T-helper 2 cell treated with Interferon-gamma antibody and Interleukin-4, amounts not matched to agents 5 μg/mL and 100 μg/mL, for 36 hours (primary cell): ENCODE measurements around the gene CACNA1B.

ENCODE experiments used
- DNase-seq: peaks from one replicate; pipeline ENCODE4 v3.0.0; 2021; ENCODE audit warnings: low spot score
- H3K27ac Mint-ChIP-seq: one replicate; pipeline ENCODE4 v1.8.0; 2021; ENCODE audit warnings: mild to moderate bottlenecking, mixed read lengths
- H3K27me3 Mint-ChIP-seq: one replicate; pipeline ENCODE4 v1.8.0; 2021; ENCODE audit warnings: low read depth, mixed read lengths
- H3K36me3 Mint-ChIP-seq: one replicate; pipeline ENCODE4 v1.8.0; 2021; ENCODE audit warnings: low read depth, mixed read lengths
- H3K4me1 Mint-ChIP-seq: one replicate; pipeline ENCODE4 v1.8.0; 2021; ENCODE audit warnings: low read depth, mixed read lengths
- H3K4me3 Mint-ChIP-seq: one replicate; pipeline ENCODE4 v1.8.0; 2022; ENCODE audit warnings: mild to moderate bottlenecking, moderate library complexity, mixed read lengths
- H3K9me3 Mint-ChIP-seq: one replicate; pipeline ENCODE4 v1.8.0; 2021; ENCODE audit warnings: mixed read lengths

The CACNA1B gene

GRCh38 chr9:137838576-137838975, 39.0 kb upstream of the CACNA1B start:
- H3K4me1 Mint-ChIP-seq: no peaks in the 10 kb centered on the region
- no peak overlapping the region for H3K27ac Mint-ChIP-seq
- no peaks in the 10 kb centered on the region for H3K27me3 Mint-ChIP-seq
- DNase-seq: no peak
- peaks cover 8% of the 10 kb centered on the region for H3K36me3 Mint-ChIP-seq
- H3K4me3 Mint-ChIP-seq: no peak overlapping the region
- H3K9me3 Mint-ChIP-seq: no peaks in the 10 kb centered on the region

GRCh38 chr9:137843355-137843754, 34.2 kb upstream of the CACNA1B start:
- Mint-ChIP-seq H3K27ac (no peak overlapping the region), H3K36me3 (no peaks in the 10 kb centered on the region), H3K27me3 (no peaks in the 10 kb centered on the region), H3K4me3 (no peak overlapping the region), H3K4me1 (no peaks in the 10 kb centered on the region), H3K9me3 (no peaks in the 10 kb centered on the region)
- DNase-seq: no peak

DNA sequence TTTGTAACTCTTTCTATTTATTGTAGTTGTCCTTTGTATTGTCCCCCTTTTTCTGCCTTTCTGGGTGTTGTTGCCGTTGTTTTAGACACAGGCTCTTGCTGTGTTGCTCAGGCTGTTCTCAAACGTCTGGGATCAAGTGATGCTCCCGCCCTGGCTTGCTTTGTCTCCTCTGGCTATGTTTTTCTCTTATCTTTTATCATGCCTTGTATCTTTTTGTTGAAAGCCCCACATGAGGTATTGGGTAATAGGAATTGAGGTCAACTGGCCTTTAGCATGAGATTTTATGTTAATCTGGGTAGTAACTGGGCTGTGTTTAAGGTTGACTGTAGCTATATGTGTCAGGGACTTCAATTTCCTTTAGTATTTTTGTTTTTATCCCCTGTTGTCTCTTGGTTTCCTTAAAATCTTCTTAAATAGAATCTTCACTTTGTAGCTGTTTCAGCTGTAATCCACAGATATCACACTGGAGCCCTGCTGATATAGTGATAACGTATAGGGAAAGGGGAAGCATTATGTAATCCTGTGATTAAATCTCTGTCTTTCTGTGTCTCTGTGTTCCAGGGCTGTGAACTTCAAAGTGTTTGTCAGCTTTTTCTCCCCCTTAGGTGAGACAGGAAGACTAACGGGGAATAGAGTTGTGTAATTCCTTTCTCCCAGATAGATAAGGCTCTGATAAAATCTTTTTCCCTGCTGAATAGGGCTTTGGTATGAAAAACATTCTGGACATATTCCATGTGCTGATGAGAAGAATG, 25.9 kb upstream of the CACNA1B start:
- no peaks in the 10 kb centered on the region for H3K36me3 Mint-ChIP-seq
- H3K27me3 Mint-ChIP-seq: no peaks in the 10 kb centered on the region
- no peak overlapping the region for H3K4me3 Mint-ChIP-seq
- H3K4me1 Mint-ChIP-seq: peaks cover 3% of the 10 kb centered on the region
- H3K27ac Mint-ChIP-seq: no peak overlapping the region
- no peak for DNase-seq
- peaks cover 19% of the 10 kb centered on the region for H3K9me3 Mint-ChIP-seq

DNA sequence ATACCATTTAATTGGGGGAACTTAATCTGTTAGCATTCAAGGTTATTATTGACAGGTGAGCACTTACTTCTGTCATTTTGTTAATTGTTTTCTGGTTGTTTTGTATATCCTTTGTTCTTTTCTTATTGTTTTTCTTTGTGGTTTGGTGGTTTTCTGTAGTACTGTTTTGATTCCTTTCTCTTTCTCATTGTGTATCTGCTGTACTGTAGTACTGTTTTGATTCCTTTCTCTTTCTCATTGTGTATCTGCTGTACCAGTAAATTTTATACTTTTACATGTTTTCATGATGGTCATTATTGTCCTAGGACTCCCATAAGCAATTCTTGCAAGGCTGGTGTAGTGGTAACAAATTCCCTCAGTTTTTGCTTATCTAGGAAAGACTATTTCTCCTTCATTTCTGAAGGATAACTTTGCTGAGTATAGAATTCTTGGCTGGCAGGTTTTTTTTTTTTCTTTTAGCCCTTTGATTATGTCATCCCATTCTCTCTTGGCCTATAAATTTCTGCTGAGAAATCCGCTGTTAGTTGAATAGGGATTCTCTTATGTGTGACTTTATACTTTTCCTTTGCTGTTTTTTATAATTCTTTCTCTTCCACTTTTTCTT, 24.1 kb upstream of the CACNA1B start:
- peaks cover 3% of the 10 kb centered on the region for H3K4me1 Mint-ChIP-seq
- peaks cover 19% of the 10 kb centered on the region for H3K9me3 Mint-ChIP-seq
- no peak for DNase-seq
- H3K4me3 Mint-ChIP-seq: no peak overlapping the region
- H3K27me3 Mint-ChIP-seq: no peaks in the 10 kb centered on the region
- no peak overlapping the region for H3K27ac Mint-ChIP-seq
- no peaks in the 10 kb centered on the region for H3K36me3 Mint-ChIP-seq

DNA sequence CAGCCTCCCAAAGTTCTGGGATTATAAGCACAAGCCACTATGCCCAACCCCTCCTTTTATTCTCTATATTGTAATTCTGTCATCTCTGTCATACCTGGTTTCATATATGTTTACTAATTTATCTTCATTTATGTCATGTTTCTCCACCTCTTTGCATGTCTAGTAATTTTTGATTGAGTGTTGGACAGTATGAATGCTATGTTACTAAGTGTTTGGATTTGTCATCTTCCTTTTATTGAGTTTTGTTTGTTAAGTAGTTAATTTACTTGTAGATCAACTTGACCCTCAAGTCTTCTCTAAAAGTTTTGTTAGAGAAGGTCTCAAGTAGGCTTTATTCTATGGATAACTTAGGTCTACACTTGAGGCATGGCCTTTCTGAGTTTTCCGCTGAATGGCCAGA, 17.2 kb upstream of the CACNA1B start:
- H3K36me3 Mint-ChIP-seq: no peaks in the 10 kb centered on the region
- H3K4me1 Mint-ChIP-seq: no peaks in the 10 kb centered on the region
- no peak overlapping the region for H3K4me3 Mint-ChIP-seq
- no peak overlapping the region for H3K27ac Mint-ChIP-seq
- DNase-seq: no peak
- no peaks in the 10 kb centered on the region for H3K27me3 Mint-ChIP-seq
- peaks cover 22% of the 10 kb centered on the region for H3K9me3 Mint-ChIP-seq

- Mint-ChIP-seq H3K9me3 (peaks cover 7% of the 10 kb centered on the region), H3K27ac (no peak overlapping the region), H3K4me1 (no peaks in the 10 kb centered on the region), H3K36me3 (no peaks in the 10 kb centered on the region), H3K4me3 (no peak overlapping the region), H3K27me3 (no peaks in the 10 kb centered on the region)
- DNase-seq: no peak
Measured at GRCh38 chr9:137865581-137866145, 11.9 kb upstream of the CACNA1B start.

DNA sequence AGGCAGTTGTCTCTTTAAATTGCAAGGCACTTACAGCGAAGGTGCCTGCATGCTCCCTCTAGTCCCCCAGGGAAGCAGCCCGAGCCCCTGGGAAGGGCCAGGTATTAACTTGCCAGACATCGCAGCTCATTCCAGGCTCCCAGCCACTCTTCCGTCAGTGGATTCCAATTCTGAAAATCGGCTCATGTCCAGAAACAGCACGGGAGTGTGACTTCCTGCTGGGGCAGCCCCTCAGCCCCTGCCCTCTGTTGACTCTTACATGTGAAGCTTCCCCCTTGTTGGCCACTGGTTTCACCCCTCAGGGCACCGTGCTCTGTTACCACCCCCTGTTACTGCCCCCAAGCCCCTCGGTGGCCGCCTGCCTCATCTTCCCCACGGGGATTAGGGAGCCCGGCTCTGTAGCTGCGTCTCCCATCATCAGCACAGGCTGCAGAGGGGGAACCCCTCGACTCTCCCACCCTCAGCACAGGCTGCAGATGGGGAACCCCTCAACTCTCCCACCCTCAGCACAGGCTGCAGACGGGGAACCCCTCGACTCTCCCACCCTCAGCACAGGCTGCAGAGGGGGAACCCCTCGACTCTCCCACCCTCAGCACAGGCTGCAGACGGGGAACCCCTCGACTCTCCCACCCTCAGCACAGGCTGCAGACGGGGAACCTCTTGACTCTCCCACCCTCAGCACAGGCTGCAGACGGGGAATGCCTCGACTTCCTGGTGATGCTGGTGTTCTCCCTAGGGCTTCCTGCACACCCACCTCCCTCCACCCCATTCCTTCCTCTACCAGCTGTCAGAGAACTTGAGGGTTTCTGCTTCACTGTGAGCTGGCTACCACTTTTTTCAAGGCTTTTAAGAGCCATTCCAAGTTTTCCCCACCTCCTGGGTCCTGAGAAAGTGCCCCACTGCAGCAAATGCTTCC, 11.1 kb upstream of the CACNA1B start:
- no peaks in the 10 kb centered on the region for H3K9me3 Mint-ChIP-seq
- H3K27ac Mint-ChIP-seq: no peak overlapping the region
- DNase-seq: no peak
- H3K36me3 Mint-ChIP-seq: no peaks in the 10 kb centered on the region
- H3K4me3 Mint-ChIP-seq: no peak overlapping the region
- no peaks in the 10 kb centered on the region for H3K4me1 Mint-ChIP-seq
- no peaks in the 10 kb centered on the region for H3K27me3 Mint-ChIP-seq

- DNase-seq: no peak
- H3K27me3 Mint-ChIP-seq: no peaks in the 10 kb centered on the region
- no peaks in the 10 kb centered on the region for H3K4me1 Mint-ChIP-seq
- H3K27ac Mint-ChIP-seq: no peak overlapping the region
- no peak overlapping the region for H3K4me3 Mint-ChIP-seq
- no peaks in the 10 kb centered on the region for H3K9me3 Mint-ChIP-seq
- no peaks in the 10 kb centered on the region for H3K36me3 Mint-ChIP-seq
Measured at GRCh38 chr9:137870432-137870831, 7.2 kb upstream of the CACNA1B start.

GRCh38 chr9:137872296-137872695, 5.3 kb upstream of the CACNA1B start:
- no peaks in the 10 kb centered on the region for H3K36me3 Mint-ChIP-seq
- no peak overlapping the region for H3K4me3 Mint-ChIP-seq
- H3K27me3 Mint-ChIP-seq: peaks cover 9% of the 10 kb centered on the region
- H3K9me3 Mint-ChIP-seq: no peaks in the 10 kb centered on the region
- H3K27ac Mint-ChIP-seq: no peak overlapping the region
- DNase-seq: no peak
- no peaks in the 10 kb centered on the region for H3K4me1 Mint-ChIP-seq

GRCh38 chr9:137873408-137873807, 4.2 kb upstream of the CACNA1B start:
- Mint-ChIP-seq H3K4me3 (no peak overlapping the region), H3K36me3 (no peaks in the 10 kb centered on the region), H3K27me3 (peaks cover 9% of the 10 kb centered on the region), H3K4me1 (no peaks in the 10 kb centered on the region), H3K27ac (no peak overlapping the region), H3K9me3 (no peaks in the 10 kb centered on the region)
- no peak for DNase-seq

GRCh38 chr9:137873858-137874362, 3.7 kb upstream of the CACNA1B start:
- H3K27ac Mint-ChIP-seq: no peak overlapping the region
- H3K9me3 Mint-ChIP-seq: no peaks in the 10 kb centered on the region
- peaks cover 9% of the 10 kb centered on the region for H3K27me3 Mint-ChIP-seq
- no peak overlapping the region for H3K4me3 Mint-ChIP-seq
- no peaks in the 10 kb centered on the region for H3K4me1 Mint-ChIP-seq
- no peak for DNase-seq
- H3K36me3 Mint-ChIP-seq: no peaks in the 10 kb centered on the region

GRCh38 chr9:137875354-137875753, 2.2 kb upstream of the CACNA1B start:
- H3K36me3 Mint-ChIP-seq: no peaks in the 10 kb centered on the region
- no peaks in the 10 kb centered on the region for H3K4me1 Mint-ChIP-seq
- H3K27ac Mint-ChIP-seq: no peak overlapping the region
- no peaks in the 10 kb centered on the region for H3K9me3 Mint-ChIP-seq
- peaks cover 9% of the 10 kb centered on the region for H3K27me3 Mint-ChIP-seq
- no peak overlapping the region for H3K4me3 Mint-ChIP-seq
- DNase-seq: no peak

DNA sequence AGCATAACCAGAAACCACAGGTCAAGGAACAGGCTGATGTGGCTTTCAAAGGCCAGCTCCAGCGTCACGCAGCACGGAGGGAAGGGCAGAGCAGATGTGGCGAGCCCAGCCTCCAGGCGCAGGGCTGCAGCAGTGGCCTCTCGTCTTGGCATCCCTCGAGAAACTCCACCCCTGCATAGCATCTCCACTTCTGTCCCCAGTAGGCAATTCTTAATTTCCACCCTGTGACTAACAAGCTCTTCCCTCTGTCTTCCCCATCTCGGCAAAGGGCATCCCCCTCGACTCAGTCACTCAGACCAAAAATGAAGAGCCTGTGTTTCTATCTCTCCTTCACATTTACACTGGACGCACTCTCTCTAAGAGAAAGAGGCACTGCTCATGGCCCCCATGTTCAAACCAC, 1.7 kb upstream of the CACNA1B start:
- H3K4me3 Mint-ChIP-seq: no peak overlapping the region

DNA sequence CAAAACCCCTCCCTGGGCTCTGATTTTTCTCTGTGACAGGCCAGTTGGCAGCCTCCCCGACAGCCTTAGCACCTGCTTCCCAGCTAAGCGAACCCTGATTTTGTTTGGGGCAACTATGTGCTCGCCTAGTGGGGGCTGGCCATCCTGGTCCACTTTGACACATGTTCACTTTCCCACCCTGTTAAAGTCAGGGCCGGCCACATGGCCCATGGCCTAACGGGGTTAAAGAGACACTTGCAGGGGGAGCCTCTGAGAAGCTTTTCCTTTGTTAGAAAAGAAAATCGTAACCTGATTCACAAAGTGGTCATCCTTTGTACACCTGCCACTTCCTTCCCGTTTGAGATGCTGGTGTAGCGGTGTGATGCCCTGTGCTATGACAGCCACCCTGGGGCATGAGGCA, 1.3 kb upstream of the CACNA1B start:
- Mint-ChIP-seq H3K4me1 (no peaks in the 10 kb centered on the region), H3K27ac (no peak overlapping the region), H3K9me3 (no peaks in the 10 kb centered on the region), H3K4me3 (no peak overlapping the region), H3K27me3 (peaks cover 9% of the 10 kb centered on the region), H3K36me3 (no peaks in the 10 kb centered on the region)
- DNase-seq: no peak

More for the DNA sequence above, 1.7 kb upstream of the CACNA1B start:
- Mint-ChIP-seq H3K27me3 (peaks cover 9% of the 10 kb centered on the region), H3K27ac (no peak overlapping the region), H3K4me1 (no peaks in the 10 kb centered on the region), H3K9me3 (no peaks in the 10 kb centered on the region), H3K36me3 (no peaks in the 10 kb centered on the region)
- no peak for DNase-seq
